ENCODE data around the gene SNAPC4.

DNA sequence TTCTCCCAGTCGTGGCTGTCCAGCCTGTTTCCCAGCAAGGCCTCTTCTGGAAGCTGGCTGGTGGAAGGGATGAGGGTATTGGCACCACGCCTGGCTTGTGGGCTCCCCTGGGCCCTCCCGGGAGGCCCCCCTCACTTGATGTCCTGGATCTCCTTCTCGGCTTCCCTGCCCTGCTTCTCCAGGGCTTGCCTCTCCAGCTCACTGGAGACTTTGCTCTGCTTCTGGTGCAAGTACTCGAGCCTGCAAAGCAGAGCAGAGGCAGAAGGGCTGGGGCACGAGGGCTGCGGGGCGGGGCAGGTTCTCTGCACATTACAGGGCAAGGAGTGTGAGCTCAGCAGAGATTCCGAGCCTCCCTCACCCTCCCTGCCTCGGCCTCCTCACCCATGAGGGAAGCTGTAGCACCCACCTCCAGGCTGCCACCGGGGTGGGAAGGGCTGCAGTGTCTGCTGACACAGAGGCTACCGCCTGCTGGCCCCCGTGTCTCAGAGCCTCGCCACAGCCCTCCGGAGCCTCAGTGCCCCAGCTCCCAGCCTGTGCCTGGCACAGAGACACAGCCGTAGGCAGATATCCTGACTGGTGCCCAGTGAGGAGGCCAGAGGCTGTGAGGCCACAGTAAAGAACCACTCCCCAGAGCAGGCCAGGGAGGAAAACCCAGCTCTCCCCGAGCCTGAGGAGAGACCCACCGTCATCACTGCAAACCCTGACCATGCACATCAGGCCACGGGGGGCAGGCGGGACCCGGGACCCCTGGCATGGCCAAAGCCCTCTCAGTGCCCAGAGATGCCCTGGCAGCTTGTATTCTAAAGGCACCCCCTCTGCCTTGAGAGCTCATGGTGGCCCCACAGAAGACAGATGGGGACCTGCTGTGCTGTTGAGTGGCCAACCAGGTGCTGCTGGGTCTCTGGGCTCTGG is 7.2 kb downstream of the SNAPC4 start:
- TF ChIP-seq POLR2A (IDR thresholded peaks at IDR 0.05), result no peak
- TF ChIP-seq, protein P1, sequence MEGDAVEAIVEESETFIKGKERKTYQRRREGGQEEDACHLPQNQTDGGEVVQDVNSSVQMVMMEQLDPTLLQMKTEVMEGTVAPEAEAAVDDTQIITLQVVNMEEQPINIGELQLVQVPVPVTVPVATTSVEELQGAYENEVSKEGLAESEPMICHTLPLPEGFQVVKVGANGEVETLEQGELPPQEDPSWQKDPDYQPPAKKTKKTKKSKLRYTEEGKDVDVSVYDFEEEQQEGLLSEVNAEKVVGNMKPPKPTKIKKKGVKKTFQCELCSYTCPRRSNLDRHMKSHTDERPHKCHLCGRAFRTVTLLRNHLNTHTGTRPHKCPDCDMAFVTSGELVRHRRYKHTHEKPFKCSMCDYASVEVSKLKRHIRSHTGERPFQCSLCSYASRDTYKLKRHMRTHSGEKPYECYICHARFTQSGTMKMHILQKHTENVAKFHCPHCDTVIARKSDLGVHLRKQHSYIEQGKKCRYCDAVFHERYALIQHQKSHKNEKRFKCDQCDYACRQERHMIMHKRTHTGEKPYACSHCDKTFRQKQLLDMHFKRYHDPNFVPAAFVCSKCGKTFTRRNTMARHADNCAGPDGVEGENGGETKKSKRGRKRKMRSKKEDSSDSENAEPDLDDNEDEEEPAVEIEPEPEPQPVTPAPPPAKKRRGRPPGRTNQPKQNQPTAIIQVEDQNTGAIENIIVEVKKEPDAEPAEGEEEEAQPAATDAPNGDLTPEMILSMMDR (IDR thresholded peaks at IDR 0.05), result no peak
